Measurements from ENCODE around the gene TDP2.

TDP2 gene

GRCh38 chr6:24666641-24667377 is at the start of gene TDP2, which contains the start of gene ACOT13:
TSS of gene TDP2 (minus strand) at chr6:24666899. CDS start at chr6:24666862, 37 bp downstream.
TSS of gene ACOT13 (plus strand) at chr6:24667077. CDS start at chr6:24667264, 187 bp downstream.
- DNase-seq (ENCODE audit: low read depth in 4 of 4, low spot score in 1 of 4): peak; percentile 84 to 94 (median 88)

GRCh38 chr6:24710519-24711303 is 44.0 kb upstream of the TDP2 start:
- DNase-seq (ENCODE audit: low read depth in 4 of 4, low spot score in 1 of 4): no peak

- DNase-seq (ENCODE audit: low read depth in 4 of 4, low spot score in 1 of 4): no peak
Measured at GRCh38 chr6:24709014-24709711, 42.5 kb upstream of the TDP2 start.

- no peak for DNase-seq (ENCODE audit: low read depth in 4 of 4, low spot score in 1 of 4)
Measured at GRCh38 chr6:24708612-24709011, 41.9 kb upstream of the TDP2 start.

- DNase-seq (ENCODE audit: low read depth in 4 of 4, low spot score in 1 of 4): no peak
Measured at GRCh38 chr6:24704468-24704867, 37.8 kb upstream of the TDP2 start.

- no peak for DNase-seq (ENCODE audit: low read depth in 4 of 4, low spot score in 1 of 4)
Measured at GRCh38 chr6:24702720-24703282, 36.1 kb upstream of the TDP2 start.

- DNase-seq (ENCODE audit: low read depth in 4 of 4, low spot score in 1 of 4): no peak
Measured at GRCh38 chr6:24699521-24700359, 33.0 kb upstream of the TDP2 start.

- DNase-seq (ENCODE audit: low read depth in 4 of 4, low spot score in 1 of 4): no peak
Measured at GRCh38 chr6:24696097-24696496, 29.4 kb upstream of the TDP2 start.

- peak in 1 of 4 experiments; percentile 22 for DNase-seq (ENCODE audit: low read depth in 4 of 4, low spot score in 1 of 4)
Measured at GRCh38 chr6:24695635-24696034, 28.9 kb upstream of the TDP2 start.

- DNase-seq (ENCODE audit: low read depth in 4 of 4, low spot score in 1 of 4): no peak
Measured at GRCh38 chr6:24694198-24694597, 27.5 kb upstream of the TDP2 start.

GRCh38 chr6:24692848-24693592 is 26.3 kb upstream of the TDP2 start:
- DNase-seq (ENCODE audit: low read depth in 4 of 4, low spot score in 1 of 4): no peak

- no peak for DNase-seq (ENCODE audit: low read depth in 4 of 4, low spot score in 1 of 4)
Measured at GRCh38 chr6:24692415-24692814, 25.7 kb upstream of the TDP2 start.

GRCh38 chr6:24692003-24692402 is 25.3 kb upstream of the TDP2 start:
- DNase-seq (ENCODE audit: low read depth in 4 of 4, low spot score in 1 of 4): no peak

- no peak for DNase-seq (ENCODE audit: low read depth in 4 of 4, low spot score in 1 of 4)
Measured at GRCh38 chr6:24691550-24691949, 24.9 kb upstream of the TDP2 start.

- DNase-seq (ENCODE audit: low read depth in 4 of 4, low spot score in 1 of 4): no peak
Measured at GRCh38 chr6:24690593-24690992, 23.9 kb upstream of the TDP2 start.

- no peak for DNase-seq (ENCODE audit: low read depth in 4 of 4, low spot score in 1 of 4)
Measured at GRCh38 chr6:24689964-24690363, 23.3 kb upstream of the TDP2 start.

- no peak for DNase-seq (ENCODE audit: low read depth in 4 of 4, low spot score in 1 of 4)
Measured at GRCh38 chr6:24686946-24687345, 20.2 kb upstream of the TDP2 start.

- DNase-seq (ENCODE audit: low read depth in 4 of 4, low spot score in 1 of 4): no peak
Measured at GRCh38 chr6:24686408-24686807, 19.7 kb upstream of the TDP2 start.

Measured in stimulated activated CD4-positive, alpha-beta T cell treated with anti-CD3 and anti-CD28 coated beads, Interleukin-1b, Interleukin-23, amount 100 ng/mL, for 24 hours (primary cell).